ENCODE data around the gene ATP6V0A4.
"Not testable (repeated sequence)": the region's sequence is repeated elsewhere in the genome, so short reads cannot be mapped to it uniquely, and the experiment has no call there.

ATP6V0A4 gene

DNA sequence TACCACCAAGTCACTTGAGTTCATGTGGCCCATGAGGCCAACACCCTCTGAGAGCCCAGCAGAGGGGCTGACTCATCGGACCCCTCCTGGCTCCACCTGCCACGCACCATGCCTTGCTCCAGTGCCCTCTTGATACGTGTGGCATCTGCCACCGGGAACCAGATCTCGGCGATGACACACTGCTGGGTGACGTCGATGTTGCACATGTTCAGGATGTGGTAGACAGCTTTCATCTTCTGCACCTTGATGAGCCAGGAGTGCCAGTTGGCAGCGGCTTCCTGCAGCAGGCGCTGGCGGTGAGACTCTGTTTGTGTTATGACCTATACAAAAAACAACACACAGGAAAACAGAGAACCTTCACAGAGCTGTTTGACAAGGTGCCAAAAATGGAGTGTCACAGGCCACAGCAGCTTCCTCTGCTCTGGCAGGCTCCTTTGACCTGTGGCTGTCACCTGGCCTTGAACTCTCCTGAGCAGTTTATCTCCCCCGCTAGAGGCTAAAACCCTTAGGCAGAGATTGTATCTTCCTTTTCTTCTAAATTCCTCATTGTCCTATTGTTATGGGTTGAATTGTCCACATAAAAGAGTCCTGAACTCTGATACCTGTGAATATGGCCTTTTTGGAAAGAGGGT, 45.4 kb downstream of the ATP6V0A4 start:
- no peak for DNase-seq

DNA sequence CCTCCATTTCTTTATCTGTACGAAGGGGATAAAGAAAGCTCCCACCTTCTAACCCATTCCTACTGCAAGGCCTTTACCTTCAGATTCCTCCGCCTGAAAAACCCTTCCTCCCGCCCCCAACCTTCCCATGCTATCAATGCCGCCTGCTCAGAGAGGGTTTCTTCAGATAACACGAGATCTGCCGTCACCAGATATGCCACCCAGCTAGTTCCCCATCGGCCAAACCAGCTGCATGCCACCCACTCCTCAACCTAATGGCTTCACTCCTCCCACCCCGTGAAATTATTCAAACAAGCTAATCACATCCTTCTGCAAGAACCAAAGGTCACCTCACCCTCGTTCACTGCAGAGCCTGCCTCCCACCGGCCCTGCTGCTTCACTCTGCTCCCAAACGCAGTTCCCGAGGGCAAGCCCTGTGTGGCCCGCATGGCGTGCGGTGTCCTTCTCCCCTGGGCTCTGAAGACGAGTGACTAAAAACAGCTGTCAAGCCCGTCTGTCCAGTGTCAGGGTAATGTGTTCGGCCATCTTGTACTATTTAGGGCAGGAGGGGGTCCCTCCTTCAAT, 47.0 kb downstream of the ATP6V0A4 start:
- no peak for DNase-seq

DNA sequence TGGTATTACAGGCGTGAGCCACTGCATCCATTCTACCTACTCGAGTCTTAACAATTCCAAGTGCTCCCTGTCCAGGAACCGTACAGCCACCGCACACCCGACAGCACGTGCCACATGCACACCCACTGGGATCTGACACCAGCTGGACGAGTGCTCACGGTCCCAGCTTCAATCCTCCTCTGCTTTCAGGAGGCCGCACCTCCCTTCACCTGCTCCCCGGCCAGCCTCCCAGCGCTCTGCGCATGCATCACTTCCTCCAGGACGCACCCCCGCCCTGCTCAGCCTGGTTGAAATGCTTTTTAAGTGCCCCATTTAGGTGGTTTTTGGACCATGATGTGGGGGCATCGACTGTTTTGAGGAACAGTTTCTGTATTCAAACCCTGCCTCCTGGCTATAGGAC, 47.5 kb downstream of the ATP6V0A4 start:
- DNase-seq = no peak

DNA sequence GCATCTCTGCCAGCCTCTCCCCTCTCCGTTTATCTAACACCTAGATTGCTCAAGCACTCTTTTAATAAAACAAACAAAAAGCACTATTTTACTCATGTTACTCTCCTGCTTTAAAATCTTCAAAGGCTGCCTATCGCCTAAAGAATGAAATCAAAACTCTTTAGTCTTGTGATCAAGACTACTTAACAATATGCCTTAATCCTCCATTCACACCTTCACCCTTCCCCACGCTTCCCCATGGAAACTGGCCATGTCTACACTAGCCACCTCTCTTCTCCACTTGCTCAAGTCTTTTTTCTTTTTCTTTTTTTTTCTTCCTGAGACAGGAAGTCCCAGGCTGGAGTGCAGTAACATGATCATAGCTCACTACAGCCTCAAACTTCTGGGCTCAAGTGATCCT, 48.0 kb downstream of the ATP6V0A4 start:
- DNase-seq = no peak

DNA sequence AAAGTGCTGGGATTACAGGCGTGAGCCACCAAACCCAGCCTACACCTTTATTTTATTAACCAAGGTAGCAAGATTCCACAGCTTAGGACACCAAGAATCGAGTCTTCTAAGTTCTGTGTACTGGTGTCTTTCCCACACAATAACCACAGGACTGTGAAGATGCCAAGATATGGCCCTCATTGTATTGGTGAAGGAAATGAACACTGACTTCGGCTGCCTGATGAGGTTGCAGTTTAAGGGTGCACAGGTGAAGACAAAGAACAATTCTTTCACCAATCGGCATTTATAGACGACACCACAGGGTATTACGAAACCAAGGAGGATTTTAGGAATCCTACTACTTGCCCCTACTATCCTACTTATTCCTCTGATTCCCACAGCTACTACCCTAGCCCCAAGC, 49.3 kb downstream of the ATP6V0A4 start:
- DNase-seq = no peak

DNA sequence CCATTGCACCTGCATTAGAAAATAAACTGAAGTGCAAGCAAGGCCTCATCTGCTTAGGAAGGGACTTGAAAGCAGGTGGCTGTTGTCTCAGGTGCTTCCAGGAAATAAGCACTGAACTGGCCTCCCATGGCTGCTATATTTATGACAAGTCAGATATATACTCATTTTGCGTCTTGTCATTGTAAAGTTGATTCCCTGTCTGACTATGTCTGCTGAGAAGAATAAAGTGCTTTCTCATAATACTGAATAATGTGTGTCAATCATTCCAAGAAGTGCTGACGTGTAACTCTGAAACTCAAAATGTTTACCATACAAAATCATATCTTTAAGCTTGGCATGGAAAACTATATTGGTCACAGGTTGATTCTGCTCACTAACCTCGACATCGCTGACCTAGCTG, 51.9 kb downstream of the ATP6V0A4 start:
- no peak for DNase-seq

DNA sequence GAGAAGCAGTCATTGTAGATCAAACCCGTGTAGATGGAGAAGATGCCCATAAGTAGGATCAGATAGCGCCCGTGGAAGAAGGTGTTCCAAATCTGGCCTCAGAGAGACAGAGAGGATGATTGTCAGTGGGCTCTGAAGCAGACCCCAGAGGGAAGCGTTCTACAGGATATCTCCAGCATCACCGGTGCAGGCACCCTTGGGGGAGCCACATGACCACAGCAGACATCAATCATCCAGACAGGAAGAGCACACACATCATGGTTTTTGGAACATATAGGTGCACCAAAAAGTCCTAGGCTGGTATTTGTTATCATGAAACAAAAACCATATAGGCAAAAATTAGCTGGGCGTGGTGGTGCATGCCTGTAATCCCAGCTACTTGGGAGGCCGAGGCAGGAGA, 52.8 kb downstream of the ATP6V0A4 start:
- no peak for DNase-seq

DNA sequence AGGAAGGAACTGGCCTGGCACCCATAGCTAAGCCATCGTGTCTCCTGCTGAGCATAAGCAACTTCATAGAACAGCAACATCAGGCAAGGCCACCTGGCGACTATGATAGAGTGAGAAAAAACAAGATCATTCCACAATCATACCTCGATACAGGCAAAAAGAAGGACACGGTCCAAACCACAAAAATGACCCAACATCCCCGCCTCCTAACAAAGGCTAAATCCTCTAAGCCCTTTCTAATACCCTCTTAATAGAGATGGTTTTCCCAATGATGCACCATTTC, 56.6 kb downstream of the ATP6V0A4 start:
- DNase-seq = no peak

DNA sequence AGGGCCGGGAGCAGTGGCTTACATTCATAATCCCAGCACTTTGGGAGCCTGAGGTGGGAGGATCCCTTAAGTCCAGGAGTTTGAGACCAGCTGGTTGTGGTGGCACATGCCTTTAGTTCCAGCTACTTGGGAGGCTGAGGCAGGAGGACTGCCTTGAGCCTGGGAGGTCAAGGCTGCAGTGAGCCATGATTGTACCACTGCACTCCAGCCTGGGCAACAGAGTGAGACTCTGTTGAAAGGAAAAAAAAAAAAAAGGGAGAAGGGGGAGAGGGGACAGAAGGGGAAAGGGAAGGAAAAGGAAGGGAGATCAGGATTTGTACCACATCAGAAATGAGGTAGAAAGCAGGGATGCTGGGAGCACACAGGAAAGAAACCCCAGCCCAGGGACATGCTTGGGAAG, 58.1 kb downstream of the ATP6V0A4 start:
- DNase-seq = no peak

DNA sequence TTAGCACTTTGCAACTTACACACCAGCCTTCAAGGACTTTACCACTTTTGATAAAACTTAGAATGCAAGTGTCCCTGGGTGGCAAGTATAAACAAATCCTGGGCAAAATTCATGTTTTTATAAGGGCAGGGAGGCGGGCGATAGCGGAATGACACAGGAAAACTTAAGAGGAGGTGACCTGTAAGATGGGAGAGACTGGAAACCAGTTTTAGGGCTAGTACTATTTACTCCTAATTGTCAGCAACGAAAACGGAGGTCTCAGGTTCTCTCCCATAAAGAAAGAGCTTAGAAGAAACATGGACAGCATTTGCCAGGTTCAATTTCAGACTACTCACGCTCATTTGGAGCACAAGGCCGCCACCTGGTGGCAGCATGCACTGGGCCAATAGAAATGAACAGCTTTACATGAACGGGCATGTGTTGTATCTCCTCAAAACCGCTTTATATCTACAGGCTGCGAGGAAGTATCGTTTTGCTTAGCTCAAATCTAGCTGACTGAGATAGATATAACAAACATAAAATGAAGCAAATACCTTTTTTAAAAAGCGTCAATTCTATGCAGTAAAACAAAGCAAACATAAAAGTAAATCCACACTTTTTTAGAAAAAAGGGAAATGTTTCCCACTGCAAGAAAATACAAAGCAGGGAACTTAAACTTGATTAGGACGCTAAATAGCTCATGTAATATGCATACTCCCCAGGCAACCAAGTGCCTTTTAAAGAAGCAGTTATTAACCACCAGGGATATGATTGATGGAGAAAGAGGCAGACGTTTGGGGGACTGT, 59.3 kb downstream of the ATP6V0A4 start:
- peak in 55 of 56 donors; percentile 14 to 96 (median 61) for DNase-seq

DNA sequence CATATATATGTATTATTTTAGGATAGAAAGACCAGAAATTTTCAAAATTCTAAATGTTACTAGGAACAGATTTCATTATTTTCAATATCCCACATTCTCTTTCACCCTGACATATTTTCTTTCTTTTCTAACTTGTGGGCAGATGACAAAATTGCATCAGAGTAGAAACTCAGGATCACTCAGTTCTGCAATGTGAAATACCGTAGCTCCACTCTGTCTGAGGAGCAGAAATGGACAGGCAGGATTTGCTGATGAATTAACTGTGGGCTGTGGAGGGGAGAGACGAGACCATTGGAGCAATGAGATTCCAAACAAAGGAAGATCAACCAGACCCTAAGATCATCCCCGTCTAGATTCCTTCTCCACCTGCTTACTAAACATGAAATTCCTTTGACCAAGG, 59.9 kb downstream of the ATP6V0A4 start:
- no peak for DNase-seq

DNA sequence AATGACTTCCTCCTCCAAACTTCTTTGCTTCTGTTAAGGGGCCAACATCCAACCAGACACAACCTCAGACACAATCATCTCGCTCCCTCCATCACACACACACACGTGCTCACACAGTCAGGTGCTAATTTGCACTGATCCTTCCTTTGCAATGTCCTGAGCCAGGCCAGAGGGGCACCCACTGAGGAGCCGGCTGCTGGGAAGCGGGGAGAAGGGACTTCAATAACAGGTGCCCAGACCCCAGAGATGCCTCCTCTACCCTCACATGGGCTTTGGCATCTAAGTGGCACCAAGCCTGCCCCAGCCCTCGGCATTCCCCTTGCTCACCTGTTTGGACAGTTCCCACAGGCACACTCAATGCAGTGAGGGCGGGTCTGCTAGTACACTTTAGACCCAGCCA, 62.6 kb downstream of the ATP6V0A4 start:
- DNase-seq = no peak

DNA sequence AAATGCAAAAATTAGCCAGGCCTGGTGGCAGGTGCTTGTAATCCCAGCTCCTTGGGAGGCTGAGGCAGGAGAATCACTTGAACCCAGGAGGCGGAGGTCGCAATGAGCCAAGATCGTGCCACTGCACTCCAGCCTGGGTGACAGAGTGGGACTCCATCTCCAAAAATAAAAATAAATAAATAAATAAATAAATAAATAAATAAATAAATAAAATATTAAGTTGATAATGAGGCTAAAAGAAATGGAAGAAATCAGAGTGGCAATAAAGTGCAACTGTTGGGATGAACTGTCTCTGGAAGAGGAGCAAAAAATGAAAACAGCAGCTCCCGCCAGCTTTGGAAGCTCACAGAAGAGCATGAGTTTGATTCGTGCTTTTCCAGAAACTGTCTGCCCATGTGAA, 66.3 kb downstream of the ATP6V0A4 start:
- DNase-seq = not testable (repeated sequence)

DNA sequence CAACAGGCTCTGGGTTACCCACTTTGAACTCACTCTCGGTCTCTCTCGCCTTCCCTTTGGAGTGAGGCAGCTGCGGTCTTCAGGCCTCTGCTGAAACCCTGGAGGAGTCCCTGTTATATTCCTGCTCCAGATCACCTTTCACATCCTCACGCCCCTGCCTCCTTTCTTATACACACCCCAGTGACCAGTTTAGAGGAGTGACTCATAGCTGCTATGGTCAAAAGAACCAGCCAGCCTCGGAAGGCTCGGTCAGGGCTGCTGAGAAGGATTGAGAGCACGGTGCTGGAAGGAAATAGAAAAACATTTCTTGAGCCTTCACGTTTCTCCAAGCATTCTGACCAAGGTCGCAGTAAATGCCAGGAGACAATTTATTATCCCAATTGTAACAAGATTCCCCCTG, 68.6 kb downstream of the ATP6V0A4 start:
- no peak for DNase-seq

DNA sequence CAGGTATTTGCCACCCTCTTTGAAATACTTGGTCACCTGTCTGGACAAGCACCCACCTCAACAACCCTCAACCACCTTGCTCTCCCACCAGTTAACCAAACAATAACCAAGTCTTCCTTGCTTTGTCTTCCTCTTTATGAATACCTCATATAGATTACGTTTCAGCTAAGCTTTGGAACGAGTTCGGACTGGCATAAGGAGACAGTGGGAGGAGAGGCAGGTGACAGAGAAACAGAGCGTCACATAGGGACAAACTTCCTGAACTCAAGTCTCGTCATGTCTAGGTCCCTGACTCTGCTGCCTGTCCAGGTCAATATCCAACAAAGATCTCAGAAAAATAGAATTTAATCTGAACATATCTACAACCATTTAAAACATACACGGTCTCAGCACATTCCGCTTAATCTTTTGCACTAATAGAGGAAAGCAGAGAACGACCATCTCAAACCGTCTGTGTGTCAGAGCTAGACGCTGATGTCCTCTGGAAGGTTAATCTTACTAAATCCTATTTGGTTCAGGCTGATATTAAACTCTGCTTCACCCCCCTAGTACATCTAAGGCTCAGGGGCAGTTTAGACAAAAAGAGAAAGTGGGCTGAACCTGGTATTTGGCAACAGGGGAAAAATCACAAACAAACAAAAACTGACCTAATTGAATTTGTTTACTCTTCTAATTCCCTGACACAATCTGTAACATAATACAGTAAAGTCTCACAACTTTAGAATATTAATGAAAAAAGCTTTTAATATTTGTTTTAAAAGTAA, 70.5 kb downstream of the ATP6V0A4 start:
- DNase-seq = no peak

DNA sequence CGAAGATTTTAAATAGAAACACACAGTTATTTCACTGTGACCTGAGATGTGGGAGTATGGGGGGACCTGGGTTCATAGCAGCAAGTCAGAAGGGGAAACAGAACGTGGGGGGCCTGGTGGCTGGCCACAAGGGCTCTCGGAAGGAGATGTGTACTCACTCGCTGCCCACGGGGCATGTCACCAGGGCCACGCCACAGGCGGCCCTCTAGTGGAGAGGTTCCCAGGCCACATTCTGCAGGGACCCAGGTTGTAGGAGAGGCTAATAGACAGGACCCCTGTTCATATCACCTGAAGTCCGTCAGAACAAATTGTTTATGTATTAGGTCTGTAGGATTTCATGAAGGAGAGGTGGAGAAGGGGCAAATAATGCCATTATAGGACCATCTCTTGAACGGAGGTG, 71.7 kb downstream of the ATP6V0A4 start:
- no peak for DNase-seq

DNA sequence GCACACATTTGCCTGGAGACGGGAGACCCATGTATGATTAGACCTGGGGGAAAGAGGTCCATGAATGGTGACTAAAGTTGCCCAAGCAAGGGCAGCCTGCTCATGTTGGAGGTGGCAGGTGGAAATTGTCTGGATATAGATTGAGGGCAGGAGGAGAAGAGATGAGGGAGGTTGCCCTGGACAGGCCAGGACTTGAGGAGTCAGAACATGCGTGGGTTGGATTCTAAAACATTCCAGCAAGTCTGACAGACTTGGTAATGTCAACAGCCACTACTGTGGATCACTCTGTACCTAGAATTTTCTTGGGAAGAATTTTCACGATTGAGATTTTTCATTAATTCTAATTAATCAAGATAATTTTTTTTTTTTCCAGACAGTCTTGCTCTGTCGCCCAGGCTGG, 77.7 kb downstream of the ATP6V0A4 start:
- DNase-seq = no peak

DNA sequence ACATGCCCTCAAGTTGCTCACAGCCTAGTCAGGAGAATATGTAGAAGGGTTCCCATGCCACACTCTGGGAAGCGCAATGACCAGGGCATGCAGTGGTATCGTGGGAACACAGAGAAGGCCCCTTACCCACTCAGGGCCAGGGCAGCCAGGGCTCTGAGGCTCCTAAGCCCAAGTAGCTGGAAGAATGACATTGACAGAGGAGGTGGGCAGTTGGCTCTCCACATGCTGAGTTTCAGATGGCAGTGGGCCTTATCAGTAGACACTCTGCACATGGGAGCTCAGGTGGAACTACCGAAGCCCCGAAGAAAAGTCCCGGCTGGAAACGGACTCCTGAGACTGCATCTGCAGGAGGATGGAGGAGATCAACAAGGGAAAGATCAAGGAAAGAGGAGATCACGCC, 81.1 kb downstream of the ATP6V0A4 start:
- no peak for DNase-seq

DNA sequence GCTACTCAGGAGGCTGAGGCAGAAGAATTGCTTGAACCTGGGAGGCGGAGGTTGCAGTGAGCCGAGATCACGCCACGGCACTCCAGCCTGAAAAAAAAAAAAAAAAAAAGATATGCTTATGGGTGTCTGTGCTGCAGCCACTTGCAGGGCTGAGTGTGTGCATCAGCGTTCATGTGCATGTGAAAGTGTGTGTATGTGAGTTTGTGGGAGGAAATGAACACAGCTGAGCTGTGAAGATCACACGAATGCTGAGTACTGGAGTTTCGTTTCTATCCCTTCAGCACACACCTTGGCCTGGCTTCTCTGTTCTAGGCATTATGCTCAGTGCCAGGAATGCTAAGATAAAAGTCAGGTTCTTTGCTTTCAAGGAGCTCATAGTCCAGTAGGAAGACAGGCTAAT, 84.8 kb downstream of the ATP6V0A4 start:
- DNase-seq = no peak

DNA sequence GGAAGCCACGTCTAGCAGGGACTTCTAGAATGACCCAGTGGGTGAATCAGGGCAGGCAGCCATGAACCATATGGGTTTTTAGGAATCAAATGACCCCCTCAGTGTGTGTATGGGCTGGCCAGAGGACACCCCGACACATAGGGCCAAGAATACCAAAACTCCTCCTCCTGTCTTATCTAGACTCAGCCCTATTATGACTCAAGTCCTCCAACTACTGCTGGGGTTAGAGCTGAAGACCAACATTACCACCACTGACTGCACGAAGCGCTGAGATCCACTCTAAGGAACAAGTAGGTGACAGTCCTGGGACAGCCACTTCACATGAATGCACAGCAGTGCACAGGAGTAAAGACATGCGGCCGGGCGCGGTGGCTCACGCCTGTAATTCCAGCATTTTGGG, 85.3 kb downstream of the ATP6V0A4 start:
- no peak for DNase-seq

DNA sequence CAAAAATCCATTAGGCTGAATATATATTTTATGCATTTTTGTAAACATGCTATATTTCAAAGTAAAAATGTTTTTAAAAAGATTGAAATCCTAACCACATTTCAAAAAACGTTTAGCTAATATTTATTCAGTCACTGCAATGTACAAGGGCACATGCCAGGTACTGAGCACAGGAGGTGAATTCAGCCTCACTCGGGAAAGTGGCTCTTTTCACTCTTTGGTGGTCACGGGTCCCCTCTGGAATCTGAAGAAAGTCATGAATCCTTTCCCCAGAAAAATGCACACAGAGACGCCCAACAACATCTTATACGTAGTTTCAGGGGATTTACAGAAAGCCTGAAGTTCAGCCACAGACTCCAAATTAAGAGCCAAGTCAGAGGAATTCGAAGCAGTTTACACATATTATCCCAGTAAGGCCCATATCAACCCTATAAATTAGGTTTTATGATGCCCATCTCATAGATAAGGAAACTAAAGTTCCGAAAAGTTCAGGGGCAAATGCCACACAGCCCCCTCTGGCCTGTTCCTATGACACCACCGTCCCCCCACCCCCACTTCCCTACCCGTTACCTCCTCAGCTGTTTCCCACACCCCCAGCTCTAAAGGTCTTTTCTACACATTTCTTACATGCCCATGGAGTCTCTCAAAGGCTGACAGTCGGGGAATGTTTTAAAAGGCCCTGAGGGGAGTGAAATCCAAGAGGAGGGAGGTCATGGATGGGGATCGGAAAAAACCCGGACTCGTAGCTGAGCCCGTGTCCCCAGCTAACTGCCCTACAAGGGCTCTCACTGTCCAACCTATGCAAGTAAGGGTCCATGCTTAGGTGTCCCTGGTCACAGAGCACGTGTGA, 87.2 kb downstream of the ATP6V0A4 start:
- DNase-seq = no peak

DNA sequence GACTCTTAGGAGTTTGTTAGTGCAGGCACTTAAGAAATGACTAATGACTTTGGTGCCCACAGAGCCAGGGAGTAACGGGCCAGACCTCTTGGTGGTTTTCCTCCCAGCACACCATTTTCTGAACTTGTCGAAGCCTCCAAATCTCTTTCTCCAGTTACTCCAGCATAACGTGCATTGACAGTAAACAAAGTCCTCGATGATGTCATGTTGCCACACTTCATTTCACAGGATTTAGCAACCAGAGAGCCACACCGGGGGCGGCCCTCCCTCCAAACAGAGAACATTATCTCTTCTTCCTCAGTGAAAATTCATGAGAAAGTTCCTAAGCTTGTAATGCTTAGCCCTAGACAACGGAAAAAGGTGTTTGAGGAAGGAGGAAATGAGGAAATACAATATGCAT, 92.8 kb downstream of the ATP6V0A4 start:
- DNase-seq = no peak

All from amygdala (tissue), 56 donors.